Tibial nerve (tissue), 4 donors: ENCODE measurements around the gene DDA1. TPM values are rescaled to one million over a fixed set of nuclear protein-coding genes. Genes with fewer than 3 reads are reported as not detected.

ENCODE experiments used
- DNase-seq, 2 donors: peaks; one replicate each; pipeline ENCODE4 v3.0.0-alpha.2; 2019; ENCODE audit warnings: low spot score in 2 of 2
- H3K27ac ChIP-seq, 4 donors: fragments of 200-600 bp; sonication (generic) in 3 of 4; one replicate each; pipeline ENCODE4 v1.5.1; 2017 to 2019; ENCODE audit warnings: mild to moderate bottlenecking in 1 of 4
- H3K27me3 ChIP-seq, 2 donors: fragments of 200-600 bp; sonication (generic) in 1 of 2; one replicate each; pipeline versions ENCODE4 v1.5.1 to v1.6.0; 2017 to 2019
- H3K36me3 ChIP-seq, 3 donors: fragments of 200-600 bp; sonication (generic); one replicate each; pipeline ENCODE4 v1.5.1; 2018 to 2019
- H3K4me1 ChIP-seq, 4 donors: fragments of 200-600 bp; sonication (generic) in 3 of 4; one replicate each; pipeline ENCODE4 v1.5.1; 2017 to 2019
- H3K4me3 ChIP-seq, 4 donors: fragments of 200-600 bp; sonication (generic) in 3 of 4; one replicate each; pipeline ENCODE4 v1.5.1; 2017 to 2019; ENCODE audit warnings: mild to moderate bottlenecking in 1 of 4, moderate library complexity in 1 of 4
- H3K9me3 ChIP-seq, 4 donors: fragments of 200-600 bp; sonication (generic) in 3 of 4; one replicate each; pipeline ENCODE4 v1.5.1; 2017 to 2019
- EP300 ChIP-seq, 2 donors: sonication (generic); formaldehyde crosslinking; IDR thresholded peaks; one replicate each; pipeline ENCODE4 v1.6.1; 2017; ENCODE audit warnings: antibody characterized with exemption in 2 of 2, mild to moderate bottlenecking in 1 of 2
- POLR2A ChIP-seq, 2 donors: fragments of 450-650 bp; IDR thresholded peaks; one replicate each; pipeline ENCODE4 v1.6.1; 2017; ENCODE audit warnings: antibody characterized with exemption in 2 of 2, mild to moderate bottlenecking in 2 of 2, moderate library complexity in 2 of 2
- WGBS, 2 donors: methylation state at CpG; one replicate each; pipeline ENCODE4 v1.1.5; 2018; 5-methylcytosine and 5-hydroxymethylcytosine counted together
- total RNA-seq, 4 donors: library from RNA; depleted of rRNA; stranded (reverse); fragments of >200 nt; gene quantifications; one replicate each; pipeline ENCODE4 v1.1.0, GENCODE V29; 2016
- TF ChIP-seq, protein P1 (sequence below), 5 experiments: fragments of 200-600 bp in 3 of 5; fragments of 450-650 bp in 2 of 5; sonication (generic) in 3 of 5; IDR thresholded peaks; one replicate each; pipeline ENCODE4 v1.5.1; 2016 to 2019; ENCODE audit warnings: antibody characterized with exemption in 5 of 5, mild to moderate bottlenecking in 3 of 5, moderate library complexity in 2 of 5

DDA1 gene
- total RNA-seq, 4 donors from 2014 or later = 5.7 to 14.7 (median 7.8) TPM

- TF ChIP-seq EP300 (IDR thresholded peaks at IDR 0.05) (no peak), POLR2A (IDR thresholded peaks at IDR 0.05) (no peak)
- TF ChIP-seq, protein P1, sequence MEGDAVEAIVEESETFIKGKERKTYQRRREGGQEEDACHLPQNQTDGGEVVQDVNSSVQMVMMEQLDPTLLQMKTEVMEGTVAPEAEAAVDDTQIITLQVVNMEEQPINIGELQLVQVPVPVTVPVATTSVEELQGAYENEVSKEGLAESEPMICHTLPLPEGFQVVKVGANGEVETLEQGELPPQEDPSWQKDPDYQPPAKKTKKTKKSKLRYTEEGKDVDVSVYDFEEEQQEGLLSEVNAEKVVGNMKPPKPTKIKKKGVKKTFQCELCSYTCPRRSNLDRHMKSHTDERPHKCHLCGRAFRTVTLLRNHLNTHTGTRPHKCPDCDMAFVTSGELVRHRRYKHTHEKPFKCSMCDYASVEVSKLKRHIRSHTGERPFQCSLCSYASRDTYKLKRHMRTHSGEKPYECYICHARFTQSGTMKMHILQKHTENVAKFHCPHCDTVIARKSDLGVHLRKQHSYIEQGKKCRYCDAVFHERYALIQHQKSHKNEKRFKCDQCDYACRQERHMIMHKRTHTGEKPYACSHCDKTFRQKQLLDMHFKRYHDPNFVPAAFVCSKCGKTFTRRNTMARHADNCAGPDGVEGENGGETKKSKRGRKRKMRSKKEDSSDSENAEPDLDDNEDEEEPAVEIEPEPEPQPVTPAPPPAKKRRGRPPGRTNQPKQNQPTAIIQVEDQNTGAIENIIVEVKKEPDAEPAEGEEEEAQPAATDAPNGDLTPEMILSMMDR (IDR thresholded peaks at IDR 0.05) = no peak
- peaks cover 0 to 32% (median 0%) of the 10 kb centered on the region in 3 donors for H3K36me3 ChIP-seq
- H3K4me3 ChIP-seq = peak overlapping the region; percentile 58 to 76 (median 62)
- no peaks in the 10 kb centered on the region for H3K9me3 ChIP-seq
- WGBS, 2 donors = 0 to 13% methylated on average over 28 to 34 of the region's 50 CpGs
- H3K4me1 ChIP-seq = peaks cover 0 to 61% (median 24%) of the 10 kb centered on the region in 4 donors
- no peak for DNase-seq
- H3K27ac ChIP-seq = peak overlapping the region in 3 of 4 donors; percentile 50 to 94 (median 91)
- H3K27me3 ChIP-seq = no peaks in the 10 kb centered on the region
Measured at GRCh38 chr19:17337675-17338432, 28.5 kb downstream of the DDA1 start.

DNA sequence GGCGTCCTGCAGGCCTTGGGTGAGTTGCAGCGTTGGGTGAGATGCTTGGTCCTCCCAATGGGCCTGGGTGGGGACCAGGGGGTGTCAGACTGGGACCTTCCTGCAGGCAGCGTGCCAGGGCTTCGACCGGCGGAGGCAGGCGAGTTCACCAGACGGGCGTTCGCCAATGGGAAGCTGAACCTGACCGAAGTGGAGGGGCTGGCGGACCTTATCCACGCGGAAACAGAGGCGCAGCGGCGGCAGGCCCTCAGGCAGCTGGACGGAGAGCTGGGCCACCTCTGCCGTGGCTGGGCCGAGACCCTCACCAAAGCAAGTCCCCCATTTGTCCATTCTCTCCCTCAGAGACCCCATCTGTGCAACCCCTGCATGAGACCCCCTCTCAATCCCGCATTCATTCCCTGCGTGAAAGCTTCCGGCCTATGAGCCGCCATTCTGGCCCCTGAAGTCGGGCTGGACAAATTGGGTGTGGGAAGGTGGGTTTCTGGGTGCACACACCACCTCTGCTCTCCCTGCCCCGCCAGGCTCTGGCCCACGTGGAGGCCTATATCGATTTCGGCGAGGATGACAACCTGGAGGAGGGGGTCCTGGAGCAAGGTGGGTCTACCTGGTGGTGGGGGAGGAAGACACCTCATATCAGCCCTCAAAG, 29.2 kb downstream of the DDA1 start:
- H3K36me3 ChIP-seq = peaks cover 0 to 32% (median 0%) of the 10 kb centered on the region in 3 donors
- WGBS, 2 donors = 87 to 90% methylated on average over 20 to 29 of the region's 30 CpGs
- no peak overlapping the region for H3K27ac ChIP-seq
- no peaks in the 10 kb centered on the region for H3K27me3 ChIP-seq
- TF ChIP-seq EP300 (IDR thresholded peaks at IDR 0.05) (no peak), POLR2A (IDR thresholded peaks at IDR 0.05) (no peak)
- TF ChIP-seq, protein P1 (IDR thresholded peaks at IDR 0.05) = no peak
- peak overlapping the region in 3 of 4 donors; percentile 58 to 76 (median 60) for H3K4me3 ChIP-seq
- peaks cover 0 to 54% (median 23%) of the 10 kb centered on the region in 4 donors for H3K4me1 ChIP-seq
- DNase-seq = no peak
- no peaks in the 10 kb centered on the region for H3K9me3 ChIP-seq

DNA sequence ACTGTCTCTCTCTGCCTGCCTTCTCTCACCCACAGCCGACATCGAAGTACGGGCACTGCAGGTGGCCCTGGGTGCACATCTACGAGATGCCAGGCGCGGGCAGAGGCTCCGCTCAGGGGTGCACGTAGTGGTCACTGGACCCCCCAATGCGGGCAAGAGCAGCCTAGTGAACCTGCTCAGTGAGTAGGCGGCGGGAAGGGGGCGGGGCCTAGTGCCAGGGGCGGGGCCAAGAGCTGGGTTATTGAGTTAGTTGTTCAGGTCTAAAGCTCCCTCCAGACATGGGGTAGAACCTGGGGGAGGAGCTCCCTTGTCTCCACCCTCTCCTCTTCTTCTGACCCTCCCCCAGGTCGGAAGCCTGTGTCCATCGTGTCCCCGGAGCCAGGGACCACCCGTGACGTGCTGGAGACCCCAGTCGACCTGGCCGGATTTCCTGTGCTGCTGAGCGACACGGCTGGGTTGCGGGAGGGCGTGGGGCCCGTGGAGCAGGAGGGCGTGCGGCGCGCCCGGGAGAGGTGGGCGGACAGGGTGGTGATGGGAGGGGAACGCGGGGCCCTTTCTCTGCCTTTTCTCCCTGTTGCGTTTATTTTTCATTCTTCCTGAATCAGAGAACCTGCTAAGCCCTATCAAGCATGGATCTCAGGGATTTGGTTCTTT, 29.9 kb downstream of the DDA1 start:
- DNase-seq = no peak
- WGBS, 2 donors = 89% methylated on average over 28 to 34 of the region's 34 CpGs
- peaks cover 0 to 38% (median 0%) of the 10 kb centered on the region in 3 donors for H3K36me3 ChIP-seq
- H3K4me3 ChIP-seq = no peak overlapping the region
- no peaks in the 10 kb centered on the region for H3K27me3 ChIP-seq
- H3K9me3 ChIP-seq = no peaks in the 10 kb centered on the region
- TF ChIP-seq EP300 (IDR thresholded peaks at IDR 0.05) = no peak
- TF ChIP-seq, protein P1 (IDR thresholded peaks at IDR 0.05) = no peak
- TF ChIP-seq POLR2A (IDR thresholded peaks at IDR 0.05) = no peak
- no peak overlapping the region for H3K27ac ChIP-seq
- H3K4me1 ChIP-seq = peaks cover 0 to 48% (median 16%) of the 10 kb centered on the region in 4 donors

DNA sequence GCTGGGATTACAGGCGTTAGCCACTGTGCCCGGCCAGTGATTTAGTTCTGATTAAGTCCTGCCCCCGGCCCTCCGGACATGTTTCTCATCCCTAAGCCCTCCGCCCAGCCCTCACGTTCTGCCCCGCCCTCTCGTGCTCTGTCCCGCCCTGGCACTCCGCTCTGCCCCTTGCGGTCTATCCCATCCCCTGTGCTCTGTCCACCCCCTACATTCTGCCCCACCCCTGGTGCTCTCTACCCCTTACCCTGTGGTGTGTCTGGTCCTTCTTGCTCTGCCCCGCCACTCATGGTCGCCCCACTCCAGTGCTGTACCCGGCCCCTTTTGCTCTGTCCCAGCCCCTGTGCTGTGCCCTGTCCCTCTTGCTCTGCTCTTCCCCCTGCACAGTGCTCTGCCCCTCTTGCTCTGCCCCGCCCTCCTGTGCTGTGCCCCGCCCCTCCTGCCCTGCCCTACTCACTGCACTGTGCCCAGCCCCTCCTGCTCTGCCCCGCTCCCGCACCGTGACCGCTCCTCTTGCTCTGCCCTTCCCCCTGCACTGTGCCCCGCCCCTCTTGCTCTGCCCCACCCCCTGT, 31.0 kb downstream of the DDA1 start:
- H3K4me3 ChIP-seq = no peak overlapping the region
- no peaks in the 10 kb centered on the region for H3K9me3 ChIP-seq
- no peaks in the 10 kb centered on the region for H3K27me3 ChIP-seq
- peak in 1 of 2 donors; percentile 51 for DNase-seq
- WGBS, 2 donors = 38 to 68% methylated on average over 21 of the region's 21 CpGs
- no peak overlapping the region for H3K27ac ChIP-seq
- TF ChIP-seq, protein P1 (IDR thresholded peaks at IDR 0.05) = no peak
- no peak for TF ChIP-seq POLR2A (IDR thresholded peaks at IDR 0.05)
- no peak for TF ChIP-seq EP300 (IDR thresholded peaks at IDR 0.05)
- peaks cover 0 to 40% (median 10%) of the 10 kb centered on the region in 4 donors for H3K4me1 ChIP-seq
- H3K36me3 ChIP-seq = peaks cover 0 to 38% (median 0%) of the 10 kb centered on the region in 3 donors
